HEK293 (cell line): ENCODE results near the gene DDX31.

Experiments
- CTCF ChIA-PET: fragments of 350-600 bp; formaldehyde crosslinking; extraction: SDS; loops from one replicate; lab custom pipeline; 2021; ENCODE audit warnings: antibody characterized with exemption; lab: Yijun Ruan, JAX
- POLR2A ChIA-PET: fragments of 300-600 bp; formaldehyde crosslinking; extraction: SDS; loops from one replicate; lab custom pipeline; 2020; ENCODE audit warnings: antibody characterized with exemption, inconsistent platforms; lab: Yijun Ruan, JAX
- H3K27ac ChIP-seq: fragments of 200-500 bp; sonication (Bioruptor generic); 2 replicates; pipeline ENCODE4 v1.5.1; 2014; ENCODE audit warnings: low read depth, low read length, control low read depth, inconsistent platforms; ENCODE audit errors: extremely low read depth
- H3K36me3 ChIP-seq, 2 experiments: fragments of 200-500 bp in 1 of 2; sonication (Bioruptor generic) in 1 of 2; 1 replicate in 1 of 2; 2 replicates in 1 of 2; pipeline ENCODE4 v1.5.1; 2014 to 2017; ENCODE audit warnings: inconsistent platforms in 2 of 2, low read length in 2 of 2; ENCODE audit not compliant: control insufficient read depth in 2 of 2, insufficient read depth in 1 of 2
- H3K4me1 ChIP-seq: fragments of 200-500 bp; sonication (Bioruptor generic); 2 replicates; pipeline ENCODE4 v1.5.1; 2014; ENCODE audit warnings: mild to moderate bottlenecking, low read length, inconsistent platforms; ENCODE audit not compliant: control insufficient read depth, insufficient read depth
- H3K4me3 ChIP-seq: 2 replicates; pipeline ENCODE4 v1.5.1; 2011; ENCODE audit warnings: low read depth, mild to moderate bottlenecking, control low read depth, low read length, moderate library complexity
- H3K9me3 ChIP-seq: fragments of 200-500 bp; sonication (Bioruptor generic); 2 replicates; pipeline ENCODE4 v1.5.1; 2014; ENCODE audit warnings: low read depth, low read length, inconsistent platforms; ENCODE audit not compliant: control insufficient read depth, insufficient read depth
- HOXC10 ChIP-seq: sonication (generic); formaldehyde crosslinking; IDR thresholded peaks from 2 replicates; pipeline ENCODE4 v1.8.1; 2023; ENCODE audit warnings: mild to moderate bottlenecking, missing genetic modification reagents
- KLF9 ChIP-seq: fragments of 450-650 bp; formaldehyde crosslinking; IDR thresholded peaks from 2 replicates; pipeline ENCODE4 v1.5.1; 2016; ENCODE audit warnings: missing biosample characterization, missing genetic modification characterization, low read depth
- PRDM6 ChIP-seq: fragments of 450-650 bp; formaldehyde crosslinking; IDR thresholded peaks from 2 replicates; pipeline ENCODE4 v1.5.1; 2017; ENCODE audit warnings: missing biosample characterization, missing genetic modification characterization
- RBAK ChIP-seq: fragments of 450-650 bp; formaldehyde crosslinking; IDR thresholded peaks from 2 replicates; pipeline ENCODE4 v1.5.1; 2016; ENCODE audit warnings: missing biosample characterization, missing genetic modification characterization
- SP7 ChIP-seq: fragments of 450-650 bp; formaldehyde crosslinking; IDR thresholded peaks from 2 replicates; pipeline ENCODE4 v1.5.1; 2016; ENCODE audit warnings: missing biosample characterization, missing genetic modification characterization
- ZBTB17 ChIP-seq: fragments of 450-650 bp; formaldehyde crosslinking; IDR thresholded peaks from 2 replicates; pipeline ENCODE4 v1.5.1; 2016; ENCODE audit warnings: missing biosample characterization, missing genetic modification characterization
- ZFP3 ChIP-seq: fragments of 450-650 bp; formaldehyde crosslinking; IDR thresholded peaks from 2 replicates; pipeline ENCODE4 v1.5.1; 2016; ENCODE audit warnings: low read depth, missing biosample characterization, missing genetic modification characterization
- ZFP41 ChIP-seq: fragments of 450-650 bp; formaldehyde crosslinking; IDR thresholded peaks from 2 replicates; pipeline ENCODE4 v1.5.1; 2016; ENCODE audit warnings: missing biosample characterization, missing genetic modification characterization, borderline replicate concordance
- ZNF121 ChIP-seq: fragments of 450-650 bp; formaldehyde crosslinking; IDR thresholded peaks from 2 replicates; pipeline ENCODE4 v1.5.1; 2016; ENCODE audit warnings: missing biosample characterization, missing genetic modification characterization
- ZNF146 ChIP-seq: fragments of 450-650 bp; formaldehyde crosslinking; IDR thresholded peaks from 2 replicates; pipeline ENCODE4 v1.5.1; 2016; ENCODE audit warnings: missing biosample characterization, missing genetic modification characterization
- ZNF2 ChIP-seq: fragments of 450-650 bp; formaldehyde crosslinking; IDR thresholded peaks from 2 replicates; pipeline ENCODE4 v1.5.1; 2016; ENCODE audit warnings: missing biosample characterization, missing genetic modification characterization
- ZNF239 ChIP-seq: fragments of 450-650 bp; formaldehyde crosslinking; IDR thresholded peaks from 2 replicates; pipeline ENCODE4 v1.5.1; 2016; ENCODE audit warnings: missing biosample characterization, missing genetic modification characterization
- ZNF266 ChIP-seq: fragments of 450-650 bp; formaldehyde crosslinking; IDR thresholded peaks from 2 replicates; pipeline ENCODE4 v1.5.1; 2016; ENCODE audit warnings: missing biosample characterization, missing genetic modification characterization, low read depth
- ZNF37A ChIP-seq: fragments of 450-650 bp; IDR thresholded peaks from 2 replicates; pipeline ENCODE4 v1.5.1; 2018; ENCODE audit warnings: missing biosample characterization, missing genetic modification characterization
- ZNF48 ChIP-seq: fragments of 450-650 bp; formaldehyde crosslinking; IDR thresholded peaks from 2 replicates; pipeline ENCODE4 v1.5.1; 2016; ENCODE audit warnings: missing biosample characterization, missing genetic modification characterization
- ZNF514 ChIP-seq: fragments of 450-650 bp; formaldehyde crosslinking; IDR thresholded peaks from 2 replicates; pipeline ENCODE4 v1.5.1; 2016; ENCODE audit warnings: missing biosample characterization, missing genetic modification characterization
- ZNF529 ChIP-seq: fragments of 450-650 bp; formaldehyde crosslinking; IDR thresholded peaks from 2 replicates; pipeline ENCODE4 v1.5.1; 2017; ENCODE audit warnings: missing genetic modification characterization, missing biosample characterization; ENCODE audit not compliant: insufficient replicate concordance
- ZXDB ChIP-seq: fragments of 450-650 bp; formaldehyde crosslinking; IDR thresholded peaks from 2 replicates; pipeline ENCODE4 v1.5.1; 2016; ENCODE audit warnings: missing biosample characterization, missing genetic modification characterization
- TF ChIP-seq, protein P1 (sequence below): fragments of 450-650 bp; formaldehyde crosslinking; IDR thresholded peaks from 2 replicates; pipeline ENCODE4 v1.5.1; 2016; ENCODE audit warnings: missing biosample characterization, missing genetic modification characterization, low read depth
- TF ChIP-seq, protein P2 (sequence below): fragments of 450-650 bp; formaldehyde crosslinking; IDR thresholded peaks from 2 replicates; pipeline ENCODE4 v1.5.1; 2016; ENCODE audit warnings: missing biosample characterization, missing genetic modification characterization
- TF ChIP-seq, protein P3 (sequence below): fragments of 450-650 bp; IDR thresholded peaks from 2 replicates; pipeline ENCODE4 v1.5.1; 2018; ENCODE audit warnings: missing biosample characterization, missing genetic modification characterization

Gene DDX31

GRCh38 chr9:132710333-132710732, 40.5 kb upstream of the DDX31 start:
- ChIA-PET POLR2A (no interaction called here), CTCF (no interaction called here)
- H3K4me3 ChIP-seq = no peak overlapping the region
- no peak for TF ChIP-seq ZXDB (tag by site-specific recombination)
- TF ChIP-seq ZNF146 = no peak
- no peak for TF ChIP-seq PRDM6 (tag by site-specific recombination)
- no peak for TF ChIP-seq ZNF48 (tag by site-specific recombination)
- no peak for TF ChIP-seq ZNF239 (tag by site-specific recombination)
- TF ChIP-seq, protein P1, sequence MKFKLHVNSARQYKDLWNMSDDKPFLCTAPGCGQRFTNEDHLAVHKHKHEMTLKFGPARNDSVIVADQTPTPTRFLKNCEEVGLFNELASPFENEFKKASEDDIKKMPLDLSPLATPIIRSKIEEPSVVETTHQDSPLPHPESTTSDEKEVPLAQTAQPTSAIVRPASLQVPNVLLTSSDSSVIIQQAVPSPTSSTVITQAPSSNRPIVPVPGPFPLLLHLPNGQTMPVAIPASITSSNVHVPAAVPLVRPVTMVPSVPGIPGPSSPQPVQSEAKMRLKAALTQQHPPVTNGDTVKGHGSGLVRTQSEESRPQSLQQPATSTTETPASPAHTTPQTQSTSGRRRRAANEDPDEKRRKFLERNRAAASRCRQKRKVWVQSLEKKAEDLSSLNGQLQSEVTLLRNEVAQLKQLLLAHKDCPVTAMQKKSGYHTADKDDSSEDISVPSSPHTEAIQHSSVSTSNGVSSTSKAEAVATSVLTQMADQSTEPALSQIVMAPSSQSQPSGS = no peak
- TF ChIP-seq SP7 = no peak
- no peak for TF ChIP-seq ZFP3 (tag by site-specific recombination)
- TF ChIP-seq, protein P2, sequence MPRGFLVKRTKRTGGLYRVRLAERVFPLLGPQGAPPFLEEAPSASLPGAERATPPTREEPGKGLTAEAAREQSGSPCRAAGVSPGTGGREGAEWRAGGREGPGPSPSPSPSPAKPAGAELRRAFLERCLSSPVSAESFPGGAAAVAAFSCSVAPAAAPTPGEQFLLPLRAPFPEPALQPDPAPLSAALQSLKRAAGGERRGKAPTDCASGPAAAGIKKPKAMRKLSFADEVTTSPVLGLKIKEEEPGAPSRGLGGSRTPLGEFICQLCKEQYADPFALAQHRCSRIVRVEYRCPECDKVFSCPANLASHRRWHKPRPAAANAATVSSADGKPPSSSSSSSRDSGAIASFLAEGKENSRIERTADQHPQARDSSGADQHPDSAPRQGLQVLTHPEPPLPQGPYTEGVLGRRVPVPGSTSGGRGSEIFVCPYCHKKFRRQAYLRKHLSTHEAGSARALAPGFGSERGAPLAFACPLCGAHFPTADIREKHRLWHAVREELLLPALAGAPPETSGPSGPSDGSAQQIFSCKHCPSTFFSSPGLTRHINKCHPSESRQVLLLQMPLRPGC (tag by site-specific recombination) = no peak
- no peak for TF ChIP-seq RBAK (tag by site-specific recombination)
- TF ChIP-seq, protein P3, sequence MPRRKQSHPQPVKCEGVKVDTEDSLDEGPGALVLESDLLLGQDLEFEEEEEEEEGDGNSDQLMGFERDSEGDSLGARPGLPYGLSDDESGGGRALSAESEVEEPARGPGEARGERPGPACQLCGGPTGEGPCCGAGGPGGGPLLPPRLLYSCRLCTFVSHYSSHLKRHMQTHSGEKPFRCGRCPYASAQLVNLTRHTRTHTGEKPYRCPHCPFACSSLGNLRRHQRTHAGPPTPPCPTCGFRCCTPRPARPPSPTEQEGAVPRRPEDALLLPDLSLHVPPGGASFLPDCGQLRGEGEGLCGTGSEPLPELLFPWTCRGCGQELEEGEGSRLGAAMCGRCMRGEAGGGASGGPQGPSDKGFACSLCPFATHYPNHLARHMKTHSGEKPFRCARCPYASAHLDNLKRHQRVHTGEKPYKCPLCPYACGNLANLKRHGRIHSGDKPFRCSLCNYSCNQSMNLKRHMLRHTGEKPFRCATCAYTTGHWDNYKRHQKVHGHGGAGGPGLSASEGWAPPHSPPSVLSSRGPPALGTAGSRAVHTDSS (tag by site-specific recombination) = no peak
- TF ChIP-seq ZNF266 (tag by site-specific recombination) = no peak
- no peak for TF ChIP-seq HOXC10
- H3K9me3 ChIP-seq = no peaks in the 10 kb centered on the region
- no peak overlapping the region for H3K27ac ChIP-seq
- H3K4me1 ChIP-seq = no peaks in the 10 kb centered on the region
- H3K36me3 ChIP-seq = no peaks in the 10 kb centered on the region

- Histone ChIP-seq H3K9me3 (no peaks in the 10 kb centered on the region), H3K4me3 (no peak overlapping the region), H3K4me1 (no peaks in the 10 kb centered on the region), H3K36me3 (no peaks in the 10 kb centered on the region), H3K27ac (no peak overlapping the region)
- ChIA-PET CTCF (interaction anchor here (0.7 to 1.1 kb wide), 3 partner anchors 13 to 528 kb away, joined by 3 to 6 read pairs (median 3); no protein-coding TSS in a partner anchor), POLR2A (no interaction called here)
- TF ChIP-seq ZNF37A = no peak
- no peak for TF ChIP-seq ZFP41 (tag by site-specific recombination)
- no peak for TF ChIP-seq ZNF529 (tag by site-specific recombination)
- TF ChIP-seq KLF9 (tag by site-specific recombination) = no peak
- no peak for TF ChIP-seq ZBTB17 (tag by site-specific recombination)
- TF ChIP-seq ZNF514 (tag by site-specific recombination) = no peak
- no peak for TF ChIP-seq ZNF121 (tag by site-specific recombination)
- no peak for TF ChIP-seq ZNF2 (tag by site-specific recombination)
These were observed 39.1 kb upstream of the DDX31 start for GRCh38 chr9:132708769-132709430.
